D721Med (cell line): ENCODE results near the gene CCR7.

Experiments used
- DNase-seq: peaks from one replicate; pipeline ENCODE4 v3.0.0; 2011; ENCODE audit warnings: low spot score; ENCODE audit not compliant: insufficient read length
- FAIRE-seq: peaks from 2 replicates; lab custom pipeline; 2011; peaks lifted over from hg19 to GRCh38; lab: Jason Lieb, UNC
- TF ChIP-seq, protein P1 (sequence below): IDR thresholded peaks from 2 replicates; pipeline ENCODE4 v1.5.1; 2012; ENCODE audit warnings: mild to moderate bottlenecking, control low read depth; ENCODE audit not compliant: insufficient read depth; ENCODE audit errors: missing control alignments

CCR7 gene

DNA sequence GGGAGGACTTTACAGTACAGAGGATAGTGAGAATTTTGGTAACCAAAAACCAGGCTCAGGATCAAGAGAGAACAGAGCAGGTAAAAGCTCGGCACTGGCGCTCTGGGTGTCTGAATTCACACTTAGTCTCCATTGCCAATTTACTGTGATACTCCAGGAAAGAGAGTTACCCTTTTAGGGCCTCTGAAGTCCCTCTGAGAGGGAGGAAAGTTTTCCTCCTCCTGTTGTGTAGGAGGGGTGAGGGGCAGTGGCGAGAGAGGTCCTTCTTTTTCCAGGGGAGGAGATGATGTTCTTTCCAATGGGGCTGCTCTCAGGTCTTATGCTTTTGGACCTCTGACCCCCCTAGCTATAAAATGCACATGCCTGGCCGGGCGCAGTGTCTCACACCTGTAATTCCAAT, 58.5 kb downstream of the CCR7 start:
- no peak for DNase-seq
- no peak for FAIRE-seq
- TF ChIP-seq, protein P1, sequence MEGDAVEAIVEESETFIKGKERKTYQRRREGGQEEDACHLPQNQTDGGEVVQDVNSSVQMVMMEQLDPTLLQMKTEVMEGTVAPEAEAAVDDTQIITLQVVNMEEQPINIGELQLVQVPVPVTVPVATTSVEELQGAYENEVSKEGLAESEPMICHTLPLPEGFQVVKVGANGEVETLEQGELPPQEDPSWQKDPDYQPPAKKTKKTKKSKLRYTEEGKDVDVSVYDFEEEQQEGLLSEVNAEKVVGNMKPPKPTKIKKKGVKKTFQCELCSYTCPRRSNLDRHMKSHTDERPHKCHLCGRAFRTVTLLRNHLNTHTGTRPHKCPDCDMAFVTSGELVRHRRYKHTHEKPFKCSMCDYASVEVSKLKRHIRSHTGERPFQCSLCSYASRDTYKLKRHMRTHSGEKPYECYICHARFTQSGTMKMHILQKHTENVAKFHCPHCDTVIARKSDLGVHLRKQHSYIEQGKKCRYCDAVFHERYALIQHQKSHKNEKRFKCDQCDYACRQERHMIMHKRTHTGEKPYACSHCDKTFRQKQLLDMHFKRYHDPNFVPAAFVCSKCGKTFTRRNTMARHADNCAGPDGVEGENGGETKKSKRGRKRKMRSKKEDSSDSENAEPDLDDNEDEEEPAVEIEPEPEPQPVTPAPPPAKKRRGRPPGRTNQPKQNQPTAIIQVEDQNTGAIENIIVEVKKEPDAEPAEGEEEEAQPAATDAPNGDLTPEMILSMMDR = no peak
